HCT116 (cell line): ENCODE results near the gene ITM2B. TPM values are rescaled to one million over a fixed set of nuclear protein-coding genes. Genes with fewer than 3 reads are reported as not detected.

Source experiments
- ATAC-seq: fragments of 200-7000 bp; cut with Tn5 transposase; 2 replicates; pipeline ENCODE4 v1.9.1; 2020; ENCODE audit warnings: mild to moderate bottlenecking, moderate library complexity
- BruUV-seq: library from RNA; stranded (reverse); fragments of 400-500 nt; replicated peaks from 2 replicates; lab custom pipeline; 2021; lab: Mats Ljungman, UMichigan
- CTCF ChIA-PET: fragments of 300-600 bp; sonication (Branson Sonifier 250); formaldehyde crosslinking; loops from one replicate; lab custom pipeline; 2021; ENCODE audit warnings: antibody characterized with exemption; lab: Charles Lee
- POLR2A ChIA-PET: fragments of 300-600, 350-600 bp; sonication (Branson Sonifier 250); formaldehyde crosslinking; loops from one replicate; lab custom pipeline; 2021; ENCODE audit warnings: antibody characterized with exemption; lab: Charles Lee
- RAD21 ChIA-PET, 2 experiments: fragments of 300-600 bp; sonication (Branson Sonifier 250); formaldehyde crosslinking; loops; one replicate each; lab custom pipeline; 2023; ENCODE audit warnings: low total read pairs in 2 of 2; ENCODE audit not compliant: uncharacterized antibody in 2 of 2, unreplicated experiment in 2 of 2, low non-redundant PET in 1 of 2; lab: Charles Lee
- DNase-seq: peaks from one replicate; pipeline ENCODE4 v3.0.0-alpha.2; 2010; ENCODE audit warnings: low read depth, low spot score
- H2AFZ ChIP-seq: fragments of 200-600 bp; shearing (Covaris generic), sonication (generic); 2 replicates; pipeline ENCODE4 v1.6.1; 2017; ENCODE audit warnings: low read depth, mixed run types, mixed read lengths, antibody characterized with exemption, low read length; ENCODE audit not compliant: poor library complexity, severe bottlenecking
- H3K27ac ChIP-seq: 2 replicates; pipeline ENCODE4 v1.5.1; 2012; ENCODE audit warnings: low read depth, low read length
- H3K27me3 ChIP-seq: fragments of 200-600 bp; sonication (generic); 2 replicates; pipeline ENCODE4 v1.6.1; 2016; ENCODE audit warnings: mixed run types, low read length, mixed read lengths; ENCODE audit not compliant: insufficient read depth
- H3K36me3 ChIP-seq, 2 experiments: fragments of 200-500 bp in 1 of 2; fragments of 200-600 bp in 1 of 2; sonication (Bioruptor generic) in 1 of 2; sonication (generic) in 1 of 2; 2 replicates each; pipeline versions ENCODE4 v1.5.1 to v1.6.1; 2014 to 2016; ENCODE audit warnings: low read length in 2 of 2, inconsistent platforms in 1 of 2, mixed read lengths in 1 of 2, mixed run types in 1 of 2; ENCODE audit not compliant: insufficient read depth in 2 of 2, control insufficient read depth in 1 of 2
- H3K4me1 ChIP-seq, 2 experiments: fragments of 200-600 bp in 1 of 2; sonication (generic) in 1 of 2; 2 replicates each; pipeline versions ENCODE4 v1.5.1 to v1.6.1; 2012 to 2017; ENCODE audit warnings: low read length in 2 of 2, inconsistent platforms in 1 of 2, mild to moderate bottlenecking in 1 of 2, mixed read lengths in 1 of 2, mixed run types in 1 of 2, moderate library complexity in 1 of 2; ENCODE audit not compliant: insufficient read depth in 2 of 2, control insufficient read depth in 1 of 2
- H3K4me2 ChIP-seq: fragments of 200-600 bp; sonication (generic); 2 replicates; pipeline ENCODE4 v1.6.1; 2017; ENCODE audit warnings: mixed run types, low read length, mixed read lengths
- H3K4me3 ChIP-seq, 2 experiments: fragments of 200-600 bp in 1 of 2; sonication (generic) in 1 of 2; replicated peaks in 1 of 2; 2 replicates each; pipeline ENCODE4 v1.5.1; 2011 to 2016; ENCODE audit warnings: low read length in 2 of 2, control low read depth in 1 of 2, low read depth in 1 of 2, mild to moderate bottlenecking in 1 of 2, mixed read lengths in 1 of 2, mixed run types in 1 of 2
- H3K79me2 ChIP-seq: fragments of 200-600 bp; sonication (generic); 2 replicates; pipeline ENCODE4 v1.6.1; 2017; ENCODE audit warnings: mild to moderate bottlenecking, mixed run types, low read length, moderate library complexity, mixed read lengths; ENCODE audit not compliant: insufficient read depth
- H3K9ac ChIP-seq: fragments of 200-600 bp; sonication (generic); 2 replicates; pipeline ENCODE4 v1.6.1; 2016; ENCODE audit warnings: low read length, mixed read lengths
- H3K9me2 ChIP-seq: fragments of 200-600 bp; sonication (generic), shearing (Covaris generic); 2 replicates; pipeline ENCODE4 v1.6.1; 2017; ENCODE audit warnings: mixed run types, mild to moderate bottlenecking, moderate library complexity; ENCODE audit not compliant: insufficient read depth
- H3K9me3 ChIP-seq, 2 experiments: fragments of 200-500 bp in 1 of 2; fragments of 200-600 bp in 1 of 2; sonication (Bioruptor generic) in 1 of 2; sonication (generic) in 1 of 2; 2 replicates each; pipeline ENCODE4 v1.6.1; 2014 to 2017; ENCODE audit warnings: low read length in 2 of 2, mixed read lengths in 2 of 2, inconsistent platforms in 1 of 2, low read depth in 1 of 2, mild to moderate bottlenecking in 1 of 2, mixed run types in 1 of 2, moderate library complexity in 1 of 2; ENCODE audit not compliant: control insufficient read depth in 1 of 2, insufficient read depth in 1 of 2
- H4K20me1 ChIP-seq: fragments of 200-600 bp; sonication (generic), shearing (Covaris generic); 2 replicates; pipeline ENCODE4 v1.6.1; 2017; ENCODE audit warnings: mixed run types, mild to moderate bottlenecking, moderate library complexity; ENCODE audit not compliant: insufficient read depth
- ATF3 ChIP-seq: IDR thresholded peaks from 2 replicates; pipeline ENCODE4 v1.6.1; 2012
- CEBPB ChIP-seq: IDR thresholded peaks from 2 replicates; pipeline ENCODE4 v1.6.1; 2012; ENCODE audit warnings: low read depth
- ELF1 ChIP-seq: IDR thresholded peaks from 2 replicates; pipeline ENCODE4 v1.6.1; 2012; ENCODE audit warnings: low read depth, borderline replicate concordance
- FOSL1 ChIP-seq: IDR thresholded peaks from 2 replicates; pipeline ENCODE4 v1.6.1; 2012; ENCODE audit warnings: low read depth
- JUND ChIP-seq: IDR thresholded peaks from 2 replicates; pipeline ENCODE4 v1.6.1; 2012
- POLR2A ChIP-seq: IDR thresholded peaks from 2 replicates; pipeline ENCODE4 v1.7.0; 2011; ENCODE audit warnings: borderline replicate concordance; ENCODE audit not compliant: insufficient read depth, insufficient read length; ENCODE audit errors: extremely low read depth
- SRF ChIP-seq: IDR thresholded peaks from 2 replicates; pipeline ENCODE4 v1.6.1; 2012; ENCODE audit warnings: low read depth
- ZBTB33 ChIP-seq: IDR thresholded peaks from 2 replicates; pipeline ENCODE4 v1.6.1; 2011; ENCODE audit warnings: mild to moderate bottlenecking, low read length, moderate library complexity; ENCODE audit not compliant: insufficient replicate concordance; ENCODE audit errors: extremely low read depth
- ZFX ChIP-seq: fragments of 450-650 bp; IDR thresholded peaks from 2 replicates; pipeline ENCODE4 v1.6.1; 2017
- ZNF274 ChIP-seq: fragments of 200-500 bp; sonication (Bioruptor generic); IDR thresholded peaks from 2 replicates; pipeline ENCODE4 v1.6.1; 2014; ENCODE audit warnings: mild to moderate bottlenecking, low read depth, low read length, inconsistent platforms
- intact Hi-C: fragments of 100-400 bp; cut with micrococcal nuclease; formaldehyde crosslinking; loops from 2 replicates; pipeline ENCODE4 v1.10.0; 2022
- total RNA-seq: library from RNA; stranded (reverse); gene quantifications from one replicate; pipeline ENCODE4 v1.2.1, GENCODE V29; 2021; ENCODE audit not compliant: unreplicated experiment

The ITM2B gene
- total RNA-seq, 1 experiment from 2014 or later, result 124 TPM

DNA sequence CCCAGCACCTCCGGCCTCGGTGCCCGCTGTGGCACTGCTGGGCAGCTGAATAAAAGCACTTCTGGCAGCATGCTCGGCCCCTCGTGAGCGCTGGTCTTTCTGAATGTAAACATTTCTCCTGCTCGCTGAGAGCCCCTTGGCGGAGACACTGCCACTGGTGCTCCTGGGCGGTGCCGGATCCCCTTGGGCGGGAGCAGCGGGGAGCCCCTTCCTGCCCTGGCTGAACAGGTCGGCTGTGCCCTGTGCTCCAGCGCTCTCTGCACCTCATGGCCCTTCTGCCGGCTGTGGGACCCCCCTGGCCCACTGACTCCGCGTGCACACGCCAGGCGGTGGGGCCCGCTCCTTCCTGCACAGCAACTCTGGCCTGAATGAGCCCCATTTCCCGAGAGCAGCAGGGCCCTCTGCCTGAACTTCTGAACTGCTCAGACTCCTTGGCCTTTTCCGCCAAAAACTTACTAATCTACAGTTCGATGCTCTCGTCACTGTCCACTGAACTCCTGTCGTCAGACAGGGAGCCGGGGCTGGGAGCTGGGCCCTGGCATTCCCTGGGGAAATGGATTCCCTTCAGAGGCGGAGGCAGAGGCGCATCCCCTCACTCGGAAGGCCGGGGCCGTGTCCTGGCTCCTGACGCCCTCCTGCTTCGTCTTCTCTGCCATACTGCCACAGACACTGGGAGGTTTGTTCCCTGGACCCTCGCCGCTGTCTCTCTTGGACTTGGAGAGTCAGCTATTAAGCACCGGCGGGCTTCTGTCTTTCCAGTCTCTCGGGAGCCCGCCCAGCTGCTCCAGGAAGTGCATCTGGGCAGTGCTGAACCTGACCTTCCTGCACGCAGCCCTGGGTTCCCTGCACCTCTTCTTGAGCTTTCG, 84.7 kb downstream of the ITM2B start:
- Histone ChIP-seq H3K4me1 (no peaks in the 10 kb centered on the region), H3K27me3 (no peaks in the 10 kb centered on the region), H4K20me1 (no peaks in the 10 kb centered on the region), H3K9ac (no peak overlapping the region), H3K27ac (no peak overlapping the region), H2AFZ (no peak overlapping the region), H3K79me2 (peaks cover 8% of the 10 kb centered on the region; the same call in 1 of the 2 replicates), H3K9me3 (no peaks in the 10 kb centered on the region), H3K4me3 (no peak overlapping the region), H3K36me3 (no peaks in the 10 kb centered on the region), H3K4me2 (no peak overlapping the region), H3K9me2 (no peaks in the 10 kb centered on the region)
- TF ChIP-seq CEBPB (no peak), ZNF274 (no peak), ZFX (no peak), ELF1 (no peak), JUND (no peak), SRF (no peak), ZBTB33 (no peak), POLR2A (no peak), ATF3 (no peak), FOSL1 (no peak)
- DNase-seq, result no peak
- POLR2A ChIA-PET, result no interaction called here
- RAD21 ChIA-PET, result no interaction called here
- CTCF ChIA-PET, result no interaction called here
- no peak for ATAC-seq
- intact Hi-C loops, result no loop called here
- no TSS peak for BruUV-seq
